Fibroblast of lung (primary cell): ENCODE data around the gene DND1. TPM values are rescaled to one million over a fixed set of nuclear protein-coding genes. Genes with fewer than 3 reads are reported as not detected.

ENCODE experiments used
- DNase-seq, 2 donors: peaks; one replicate each; pipeline versions ENCODE4 v3.0.0 to v3.0.0-alpha.2; 2010; ENCODE audit warnings: low read depth in 2 of 2
- H2AFZ ChIP-seq: 2 replicates; pipeline ENCODE4 v1.5.1; 2012; ENCODE audit warnings: low read length, control low read depth, inconsistent platforms
- H3K27ac ChIP-seq: 2 replicates; pipeline ENCODE4 v1.5.1; 2011; ENCODE audit warnings: low read length, control low read depth; ENCODE audit not compliant: insufficient read depth
- H3K27me3 ChIP-seq: 2 replicates; pipeline ENCODE4 v1.5.1; 2011; ENCODE audit warnings: mild to moderate bottlenecking, low read length; ENCODE audit not compliant: control insufficient read depth, insufficient read depth
- H3K36me3 ChIP-seq: 2 replicates; pipeline ENCODE4 v1.5.1; 2011; ENCODE audit warnings: low read length; ENCODE audit not compliant: control insufficient read depth, insufficient read depth
- H3K4me1 ChIP-seq: 2 replicates; pipeline ENCODE4 v1.5.1; 2011; ENCODE audit warnings: low read length; ENCODE audit not compliant: control insufficient read depth, insufficient read depth; ENCODE audit errors: extremely low read depth
- H3K4me2 ChIP-seq: 2 replicates; pipeline ENCODE4 v1.5.1; 2011; ENCODE audit warnings: low read length, control low read depth; ENCODE audit not compliant: insufficient read depth; ENCODE audit errors: extremely low read depth
- H3K4me3 ChIP-seq, 4 experiments: fragments of 200-600 bp in 1 of 4; sonication (generic) in 1 of 4; replicated peaks in 1 of 4; 2 replicates each; pipeline ENCODE4 v1.5.1; 2011 to 2016; ENCODE audit warnings: low read length in 4 of 4, low read depth in 3 of 4, mild to moderate bottlenecking in 3 of 4, control low read depth in 2 of 4, inconsistent platforms in 1 of 4, mixed read lengths in 1 of 4; ENCODE audit not compliant: insufficient read depth in 1 of 4; ENCODE audit errors: control extremely low read depth in 1 of 4
- H3K79me2 ChIP-seq: 2 replicates; pipeline ENCODE4 v1.5.1; 2012; ENCODE audit warnings: mild to moderate bottlenecking, low read length, inconsistent platforms; ENCODE audit not compliant: control insufficient read depth, insufficient read depth
- H3K9ac ChIP-seq: 2 replicates; pipeline ENCODE4 v1.5.1; 2011; ENCODE audit warnings: mild to moderate bottlenecking, low read length, control low read depth; ENCODE audit not compliant: insufficient read depth
- H3K9me3 ChIP-seq: 2 replicates; pipeline ENCODE4 v1.5.1; 2012; ENCODE audit warnings: low read depth, low read length; ENCODE audit not compliant: control insufficient read depth, insufficient read depth
- H4K20me1 ChIP-seq: 2 replicates; pipeline ENCODE4 v1.5.1; 2011; ENCODE audit warnings: low read length; ENCODE audit not compliant: control insufficient read depth, insufficient read depth; ENCODE audit errors: extremely low read depth
- EZH2 ChIP-seq: IDR thresholded peaks from 2 replicates; pipeline ENCODE4 v1.5.1; 2012; ENCODE audit warnings: low read length, control low read depth, mild to moderate bottlenecking; ENCODE audit errors: missing control alignments
- polyA plus RNA-seq, 2 donors: library from polyadenylated mRNA; depleted of rRNA in 1 of 2; stranded (reverse) in 1 of 2; unstranded in 1 of 2; fragments of >200 nt; gene quantifications; 2 replicates each; pipeline ENCODE4 v1.2.1, GENCODE V29; 2011 to 2012; ENCODE audit warnings: missing spikeins in 1 of 2
- total RNA-seq: library from RNA; depleted of rRNA; stranded (reverse); fragments of >200 nt; gene quantifications from 2 replicates; pipeline ENCODE4 v1.2.1, GENCODE V29; 2014
- TF ChIP-seq, protein P1 (sequence below), 2 donors: IDR thresholded peaks in 1 of 2; conservative IDR thresholded peaks in 1 of 2; 1 replicate in 1 of 2; 2 replicates in 1 of 2; pipeline ENCODE4 v1.5.1; 2011 to 2012; ENCODE audit warnings: low read length in 2 of 2, control low read depth in 1 of 2, inconsistent platforms in 1 of 2, low read depth in 1 of 2, mild to moderate bottlenecking in 1 of 2

Gene DND1
- total and polyA plus RNA-seq, 2 donors (not counting 1 experiment from before 2014, with no cell fraction given): 0.15 to 0.33 TPM

DNA sequence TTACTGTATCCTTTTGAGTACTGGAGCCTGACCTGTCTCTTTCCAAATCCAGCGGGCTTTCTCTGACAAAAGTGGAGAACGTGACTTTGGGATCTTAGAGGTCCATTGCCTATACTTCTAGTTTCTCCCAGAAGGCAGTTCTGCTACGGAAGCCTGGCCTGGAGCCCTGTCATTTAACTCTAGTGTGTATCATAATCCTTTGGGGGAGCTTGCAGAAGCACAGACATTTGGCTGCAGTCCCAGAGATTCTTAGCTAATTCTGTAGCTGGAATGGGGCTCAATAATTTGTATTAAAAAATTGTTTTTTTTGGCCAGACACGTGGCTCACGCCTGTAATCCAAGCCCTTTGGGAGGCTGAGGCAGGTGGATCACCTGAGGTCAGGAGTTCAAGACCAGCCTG lies 20.9 kb upstream of the DND1 start:
- Histone ChIP-seq H3K4me3 (no peak overlapping the region), H3K4me2 (no peak overlapping the region), H3K9ac (no peak overlapping the region), H4K20me1 (no peaks in the 10 kb centered on the region), H3K4me1 (peaks cover 2% of the 10 kb centered on the region), H3K79me2 (peaks cover 39% of the 10 kb centered on the region), H3K36me3 (peaks cover 21% of the 10 kb centered on the region), H3K27me3 (no peaks in the 10 kb centered on the region), H2AFZ (no peak overlapping the region), H3K9me3 (no peaks in the 10 kb centered on the region), H3K27ac (no peak overlapping the region)
- no peak for TF ChIP-seq EZH2
- TF ChIP-seq, protein P1, sequence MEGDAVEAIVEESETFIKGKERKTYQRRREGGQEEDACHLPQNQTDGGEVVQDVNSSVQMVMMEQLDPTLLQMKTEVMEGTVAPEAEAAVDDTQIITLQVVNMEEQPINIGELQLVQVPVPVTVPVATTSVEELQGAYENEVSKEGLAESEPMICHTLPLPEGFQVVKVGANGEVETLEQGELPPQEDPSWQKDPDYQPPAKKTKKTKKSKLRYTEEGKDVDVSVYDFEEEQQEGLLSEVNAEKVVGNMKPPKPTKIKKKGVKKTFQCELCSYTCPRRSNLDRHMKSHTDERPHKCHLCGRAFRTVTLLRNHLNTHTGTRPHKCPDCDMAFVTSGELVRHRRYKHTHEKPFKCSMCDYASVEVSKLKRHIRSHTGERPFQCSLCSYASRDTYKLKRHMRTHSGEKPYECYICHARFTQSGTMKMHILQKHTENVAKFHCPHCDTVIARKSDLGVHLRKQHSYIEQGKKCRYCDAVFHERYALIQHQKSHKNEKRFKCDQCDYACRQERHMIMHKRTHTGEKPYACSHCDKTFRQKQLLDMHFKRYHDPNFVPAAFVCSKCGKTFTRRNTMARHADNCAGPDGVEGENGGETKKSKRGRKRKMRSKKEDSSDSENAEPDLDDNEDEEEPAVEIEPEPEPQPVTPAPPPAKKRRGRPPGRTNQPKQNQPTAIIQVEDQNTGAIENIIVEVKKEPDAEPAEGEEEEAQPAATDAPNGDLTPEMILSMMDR (conservative IDR thresholded peaks at IDR 0.05 in 1 of 2, IDR thresholded peaks at IDR 0.05 in 1 of 2; ENCODE audit: low read depth in 1 of 2, low read length in 2 of 2): no peak
- peak in 1 of 2 donors; percentile 31 for DNase-seq

DNA sequence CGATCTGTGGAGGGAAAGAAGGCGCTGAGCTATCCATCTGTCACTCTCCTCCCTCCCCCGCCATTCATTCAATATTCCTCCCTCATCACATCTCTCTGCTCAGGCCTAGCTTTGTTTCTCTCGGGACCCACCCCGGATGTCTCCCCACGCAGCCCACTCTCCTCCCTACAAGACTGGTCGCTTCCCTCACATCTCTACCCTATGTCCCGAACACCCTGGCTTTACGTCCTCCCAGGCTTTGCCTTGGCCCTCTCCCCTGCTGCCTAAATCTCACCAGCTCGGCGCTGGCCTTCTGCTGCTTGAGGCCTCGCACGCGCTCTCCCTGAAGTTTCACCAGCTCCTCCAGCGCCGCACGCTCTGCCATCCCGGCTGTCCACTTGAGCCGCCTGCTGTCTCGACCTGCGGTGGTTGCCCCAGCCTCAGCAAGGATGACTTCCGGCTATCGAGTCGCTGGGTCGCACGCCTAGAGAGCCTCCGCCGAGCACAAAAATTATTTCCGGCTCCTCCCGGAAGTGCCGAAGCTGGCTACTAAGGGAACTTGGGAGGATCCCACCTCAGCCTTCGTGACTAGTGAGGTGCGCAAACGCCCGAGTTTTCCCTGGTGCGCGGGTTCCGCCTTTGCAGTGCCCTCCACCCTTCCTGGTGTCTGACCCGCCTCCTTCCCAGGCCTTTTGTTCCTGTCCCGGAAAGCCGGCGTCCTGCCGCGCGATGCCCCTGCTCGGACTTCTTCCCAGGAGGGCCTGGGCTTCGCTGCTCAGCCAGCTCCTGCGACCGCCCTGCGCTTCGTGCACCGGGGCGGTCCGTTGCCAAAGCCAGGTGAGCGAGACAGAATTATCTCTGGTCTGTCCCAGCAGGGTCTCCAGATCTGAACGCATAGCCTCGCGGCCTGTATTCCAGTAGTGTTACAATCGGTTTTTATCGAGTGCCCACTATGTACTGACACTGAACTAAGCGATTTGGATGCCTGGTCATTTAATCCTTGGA lies 17.9 kb upstream of the DND1 start, which contains the start of the genes HARS1 and HARS2:
TSS of gene HARS1 (minus strand) at position 430 of the 984 bp plus-strand sequence. CDS start at position 364, 66 bp downstream.
TSS of gene HARS2 (plus strand) at position 515 of the 984 bp plus-strand sequence. CDS start at position 709, 194 bp downstream.
- Histone ChIP-seq H3K36me3 (peaks cover 16% of the 10 kb centered on the region), H3K27ac (peak within 1 kb of the TSS; percentile 77), H3K9ac (peak within 1 kb of the TSS; percentile 79), H3K79me2 (peaks cover 41% of the 10 kb centered on the region), H3K9me3 (no peaks in the 10 kb centered on the region), H3K4me2 (peak within 1 kb of the TSS; percentile 95), H4K20me1 (no peaks in the 10 kb centered on the region), H3K4me3 (peak within 1 kb of the TSS; percentile 63 to 99 (median 84)), H3K4me1 (peaks cover 2% of the 10 kb centered on the region), H2AFZ (peak within 1 kb of the TSS; percentile 90), H3K27me3 (no peaks in the 10 kb centered on the region)
- TF ChIP-seq, protein P1 (conservative IDR thresholded peaks at IDR 0.05 in 1 of 2, IDR thresholded peaks at IDR 0.05 in 1 of 2; ENCODE audit: low read depth in 1 of 2, low read length in 2 of 2): no peak
- TF ChIP-seq EZH2: no peak
- peak; percentile 94 to 96 for DNase-seq

DNA sequence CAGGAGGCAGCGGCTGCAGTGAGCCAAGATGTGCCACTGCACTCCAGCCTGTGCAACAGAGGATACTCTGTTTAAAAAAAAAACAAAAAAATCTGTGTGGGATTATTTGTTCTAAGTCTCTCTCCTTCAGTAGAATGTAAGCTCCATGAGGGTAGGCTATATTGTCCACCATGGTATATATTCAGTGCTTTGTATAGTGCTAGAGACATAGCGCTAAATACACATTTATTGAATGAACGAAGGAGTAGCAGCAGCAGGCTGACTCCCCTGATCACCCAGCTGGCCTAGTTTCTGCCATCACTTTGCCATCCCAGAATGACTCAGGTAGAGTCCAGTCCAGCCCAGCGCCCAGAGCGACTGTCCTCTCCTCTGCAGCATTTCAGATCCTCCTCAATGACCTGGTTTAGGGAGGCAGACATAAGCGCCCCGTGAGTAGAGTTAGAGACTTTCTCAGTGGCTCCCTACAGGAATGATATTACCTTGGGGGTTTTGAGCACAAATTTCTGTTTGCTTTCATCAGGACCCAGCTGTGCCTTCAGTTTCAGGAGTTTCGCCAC lies 17.1 kb upstream of the DND1 start:
- H3K27ac ChIP-seq: peak overlapping the region; percentile 77
- no peak for DNase-seq
- peak overlapping the region; percentile 92 for H3K4me2 ChIP-seq
- H2AFZ ChIP-seq: peak overlapping the region; percentile 90
- peak overlapping the region; percentile 63 to 99 (median 84) for H3K4me3 ChIP-seq
- H3K9me3 ChIP-seq: no peaks in the 10 kb centered on the region
- no peaks in the 10 kb centered on the region for H3K27me3 ChIP-seq
- peaks cover 8% of the 10 kb centered on the region for H3K36me3 ChIP-seq
- TF ChIP-seq, protein P1 (conservative IDR thresholded peaks at IDR 0.05 in 1 of 2, IDR thresholded peaks at IDR 0.05 in 1 of 2; ENCODE audit: low read depth in 1 of 2, low read length in 2 of 2): no peak
- no peak for TF ChIP-seq EZH2
- no peaks in the 10 kb centered on the region for H4K20me1 ChIP-seq
- peak overlapping the region; percentile 79 for H3K9ac ChIP-seq
- peaks cover 2% of the 10 kb centered on the region for H3K4me1 ChIP-seq
- H3K79me2 ChIP-seq: peaks cover 41% of the 10 kb centered on the region
